ENCODE results near the gene SFXN1.

GRCh38 chr5:175464942-175465233 lies 13.5 kb upstream of the SFXN1 start:
- TF ChIP-seq POLR2A (IDR thresholded peaks at IDR 0.05; ENCODE audit: low read depth, low read length) (no peak), TAF1 (IDR thresholded peaks at IDR 0.05; ENCODE audit: borderline replicate concordance, low read depth, low read length) (no peak)

All from GM12892 (cell line).